PC-3 (cell line): ENCODE results near the gene GP5. TPM values are rescaled to one million over a fixed set of nuclear protein-coding genes. Genes with fewer than 3 reads are reported as not detected.

Source experiments
- ATAC-seq: fragments of 200-7000 bp; cut with Tn5 transposase; 2 replicates; pipeline ENCODE4 v1.9.1; 2020; ENCODE audit warnings: mild to moderate bottlenecking, moderate library complexity
- BruUV-seq: library from RNA; stranded (reverse); fragments of 400-500 nt; replicated peaks from 2 replicates; lab custom pipeline; 2021; lab: Mats Ljungman, UMichigan
- CTCF ChIA-PET: fragments of 300-600 bp; sonication (Branson Sonifier 250); formaldehyde crosslinking; loops from one replicate; lab custom pipeline; 2022; ENCODE audit warnings: antibody characterized with exemption; lab: Charles Lee
- POLR2A ChIA-PET: fragments of 300-600 bp; sonication (Branson Sonifier 250); formaldehyde crosslinking; loops from one replicate; lab custom pipeline; 2022; ENCODE audit warnings: antibody characterized with exemption; ENCODE audit not compliant: unreplicated experiment; lab: Charles Lee
- DNase-seq: peaks from one replicate; pipeline ENCODE4 v3.0.0-alpha.2; 2015
- H2AFZ ChIP-seq: fragments of 300-600 bp; sonication (generic); 2 replicates; pipeline ENCODE4 v1.6.0; 2016; ENCODE audit warnings: antibody characterized with exemption, low read length
- H3F3A ChIP-seq: fragments of 300-600 bp; sonication (generic); one replicate; pipeline ENCODE4 v1.6.0; 2017; ENCODE audit warnings: antibody characterized with exemption, low read length, control low read depth, mild to moderate bottlenecking; ENCODE audit not compliant: unreplicated experiment
- H3K27ac ChIP-seq: fragments of 300-600 bp; sonication (generic); 2 replicates; pipeline ENCODE4 v1.5.1; 2016; ENCODE audit warnings: mild to moderate bottlenecking, low read length
- H3K27me3 ChIP-seq: fragments of 300-600 bp; sonication (generic); 2 replicates; pipeline ENCODE4 v1.6.1; 2016; ENCODE audit warnings: low read length, mixed read lengths
- H3K36me3 ChIP-seq: fragments of 300-600 bp; sonication (generic); 2 replicates; pipeline ENCODE4 v1.6.1; 2016; ENCODE audit warnings: low read depth, mixed run types, low read length, mixed read lengths
- H3K4me1 ChIP-seq: fragments of 300-600 bp; sonication (generic); 2 replicates; pipeline ENCODE4 v1.5.1; 2016; ENCODE audit warnings: low read length; ENCODE audit not compliant: insufficient read depth
- H3K4me2 ChIP-seq: fragments of 300-600 bp; sonication (generic); 2 replicates; pipeline ENCODE4 v1.6.0; 2016; ENCODE audit warnings: low read length
- H3K4me3 ChIP-seq: fragments of 300-600 bp; sonication (generic); 2 replicates; pipeline ENCODE4 v1.5.1; 2016; ENCODE audit warnings: mild to moderate bottlenecking, low read length, mixed read lengths
- H3K79me2 ChIP-seq: fragments of 300-600 bp; sonication (generic); 2 replicates; pipeline ENCODE4 v1.6.1; 2017; ENCODE audit warnings: low read length, mixed read lengths
- H3K9ac ChIP-seq: fragments of 300-600 bp; sonication (generic); 2 replicates; pipeline ENCODE4 v1.6.0; 2016; ENCODE audit warnings: mild to moderate bottlenecking, low read length
- H3K9me2 ChIP-seq: fragments of 300-600 bp; sonication (generic); replicated peaks from 2 replicates; pipeline ENCODE4 v1.6.1; 2016; ENCODE audit warnings: mixed run types, low read length, mixed read lengths
- H3K9me3 ChIP-seq: fragments of 300-600 bp; sonication (generic); 2 replicates; pipeline ENCODE4 v1.6.1; 2016; ENCODE audit warnings: low read length, mixed read lengths
- H4K20me1 ChIP-seq: fragments of 300-600 bp; sonication (generic); 2 replicates; pipeline ENCODE4 v1.6.1; 2016; ENCODE audit warnings: low read length, mixed read lengths
- CTCF ChIP-seq: fragments of 300-600 bp; sonication (generic); conservative IDR thresholded peaks from 2 replicates; pipeline ENCODE4 v1.5.1; 2017; ENCODE audit warnings: antibody characterized with exemption, low read depth, mild to moderate bottlenecking, low read length
- EZH2 ChIP-seq: fragments of 300-600 bp; sonication (generic); IDR thresholded peaks from one replicate; pipeline ENCODE4 v1.6.1; 2017; ENCODE audit warnings: antibody characterized with exemption, mild to moderate bottlenecking, low read length; ENCODE audit not compliant: unreplicated experiment
- EZH2phosphoT487 ChIP-seq: fragments of 300-600 bp; sonication (generic); IDR thresholded peaks from 2 replicates; pipeline ENCODE4 v1.6.1; 2018; ENCODE audit warnings: mild to moderate bottlenecking, antibody characterized with exemption, low read length, borderline replicate concordance
- intact Hi-C: fragments of 100-400 bp; cut with micrococcal nuclease; formaldehyde crosslinking; loops from 2 replicates; pipeline ENCODE4 v1.9.0; 2023
- total RNA-seq: library from RNA; depleted of rRNA; stranded (reverse); fragments of >200 nt; gene quantifications from 2 replicates; pipeline ENCODE4 v1.2.3, GENCODE V29; 2014

Gene GP5
- total RNA-seq, 1 experiment from 2014 or later, result not detected

- TF ChIP-seq CTCF (no peak), EZH2phosphoT487 (no peak), EZH2 (no peak)
- no peaks in the 10 kb centered on the region for H3K9me3 ChIP-seq
- DNase-seq (no peak), ATAC-seq (no peak)
- no peaks in the 10 kb centered on the region for H3K79me2 ChIP-seq
- H4K20me1 ChIP-seq, result no peaks in the 10 kb centered on the region
- no peaks in the 10 kb centered on the region for H3F3A ChIP-seq
- H3K27me3 ChIP-seq, result no peaks in the 10 kb centered on the region
- no TSS peak for BruUV-seq
- H3K27ac ChIP-seq, result no peak overlapping the region
- ChIA-PET CTCF (no interaction called here), POLR2A (no interaction called here)
- H3K9ac ChIP-seq, result no peak overlapping the region
- no peaks in the 10 kb centered on the region for H3K9me2 ChIP-seq
- no peaks in the 10 kb centered on the region for H3K4me1 ChIP-seq
- no peak overlapping the region for H3K4me3 ChIP-seq
- intact Hi-C loops, result no loop called here
- H3K4me2 ChIP-seq, result no peak overlapping the region
- H3K36me3 ChIP-seq, result peaks cover 63% of the 10 kb centered on the region
- no peak overlapping the region for H2AFZ ChIP-seq
These were observed 35.4 kb upstream of the GP5 start for GRCh38 chr3:194434503-194434902.

GRCh38 chr3:194431554-194431953 lies 32.5 kb upstream of the GP5 start:
- H3K9ac ChIP-seq, result no peak overlapping the region
- no peaks in the 10 kb centered on the region for H4K20me1 ChIP-seq
- no peak for ATAC-seq
- peaks cover 6% of the 10 kb centered on the region for H3F3A ChIP-seq
- H3K4me1 ChIP-seq, result no peaks in the 10 kb centered on the region
- no TSS peak for BruUV-seq
- POLR2A ChIA-PET, result no interaction called here
- no peak overlapping the region for H2AFZ ChIP-seq
- no peaks in the 10 kb centered on the region for H3K79me2 ChIP-seq
- no peak for DNase-seq
- no peaks in the 10 kb centered on the region for H3K9me2 ChIP-seq
- TF ChIP-seq CTCF (no peak), EZH2phosphoT487 (no peak), EZH2 (no peak)
- no peak overlapping the region for H3K27ac ChIP-seq
- H3K27me3 ChIP-seq, result no peaks in the 10 kb centered on the region
- H3K4me3 ChIP-seq, result no peak overlapping the region
- peaks cover 69% of the 10 kb centered on the region for H3K36me3 ChIP-seq
- no peak overlapping the region for H3K4me2 ChIP-seq
- intact Hi-C loops, result no loop called here
- H3K9me3 ChIP-seq, result no peaks in the 10 kb centered on the region
- CTCF ChIA-PET, result interaction anchor here (0.7 kb wide), 1 partner anchor 169 kb away, joined by 3 read pairs; no protein-coding TSS in a partner anchor

DNA sequence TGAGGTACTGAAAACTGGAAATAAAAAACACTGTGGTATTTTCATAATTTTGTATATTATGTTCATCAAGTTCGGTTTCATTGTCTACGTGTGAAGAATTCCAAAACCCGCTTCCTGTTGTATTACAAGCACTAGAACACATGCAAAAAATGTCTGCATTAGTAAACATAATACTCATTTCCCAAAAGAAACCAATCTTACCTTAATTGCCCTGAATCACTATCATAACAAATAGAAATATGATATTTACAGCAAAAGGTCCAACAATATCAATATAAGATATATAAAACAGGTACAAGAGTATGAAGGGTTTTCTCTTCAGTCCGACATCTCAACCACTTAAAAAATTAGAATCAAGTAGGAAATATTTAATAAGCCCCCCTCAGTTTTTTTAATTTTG lies 26.3 kb upstream of the GP5 start:
- Histone ChIP-seq H4K20me1 (no peaks in the 10 kb centered on the region), H3F3A (peaks cover 9% of the 10 kb centered on the region), H3K9me3 (no peaks in the 10 kb centered on the region), H3K27me3 (no peaks in the 10 kb centered on the region), H3K4me3 (no peak overlapping the region), H2AFZ (no peak overlapping the region), H3K27ac (no peak overlapping the region), H3K79me2 (no peaks in the 10 kb centered on the region), H3K9me2 (no peaks in the 10 kb centered on the region), H3K36me3 (peaks cover 49% of the 10 kb centered on the region), H3K9ac (no peak overlapping the region), H3K4me1 (peaks cover 9% of the 10 kb centered on the region), H3K4me2 (no peak overlapping the region)
- TF ChIP-seq EZH2 (no peak), EZH2phosphoT487 (no peak), CTCF (no peak)
- ChIA-PET POLR2A (no interaction called here), CTCF (no interaction called here)
- intact Hi-C loops, result no loop called here
- ATAC-seq (peak; percentile 59), DNase-seq (peak; percentile 24)
- no TSS peak for BruUV-seq
